IMR-90 (cell line): ENCODE data around the gene MTCH2. TPM values are rescaled to one million over a fixed set of nuclear protein-coding genes. Genes with fewer than 3 reads are reported as not detected.

Experiments used
- ATAC-seq: fragments of 200-7000 bp; cut with Tn5 transposase; 2 replicates; pipeline ENCODE4 v1.9.1; 2020; ENCODE audit warnings: low read depth, mild to moderate bottlenecking, moderate library complexity
- BruUV-seq: library from RNA; stranded (reverse); fragments of 400-500 nt; replicated peaks from 2 replicates; lab custom pipeline; 2021; lab: Mats Ljungman, UMichigan
- CTCF ChIA-PET: fragments of 300-600 bp; formaldehyde crosslinking; extraction: SDS; loops from one replicate; lab custom pipeline; 2021; ENCODE audit warnings: antibody characterized with exemption; lab: Yijun Ruan, JAX
- POLR2A ChIA-PET: fragments of 300-600 bp; sonication (Branson Sonifier 250); formaldehyde crosslinking; loops from one replicate; lab custom pipeline; 2022; ENCODE audit warnings: antibody characterized with exemption; ENCODE audit not compliant: unreplicated experiment; lab: Charles Lee
- DNase-seq: peaks from one replicate; pipeline ENCODE4 v3.0.0; 2013
- H2AFZ ChIP-seq: replicated peaks from 2 replicates; pipeline ENCODE3; 2013; ENCODE audit warnings: low read length, mild to moderate bottlenecking; ENCODE audit not compliant: poor library complexity
- H2AK5ac ChIP-seq: 2 replicates; pipeline ENCODE4 v1.6.1; 2013; ENCODE audit warnings: low read depth, low read length, inconsistent platforms
- H2AK9ac ChIP-seq: replicated peaks from 2 replicates; pipeline ENCODE3; 2013; ENCODE audit warnings: mild to moderate bottlenecking, low read depth, low read length, moderate library complexity; ENCODE audit not compliant: poor library complexity
- H2BK120ac ChIP-seq: 2 replicates; pipeline ENCODE4 v1.6.1; 2013; ENCODE audit warnings: low read depth, low read length, inconsistent platforms
- H2BK15ac ChIP-seq: 3 replicates; pipeline ENCODE4 v1.6.1; 2013; ENCODE audit warnings: low read depth, low read length, inconsistent platforms
- H2BK20ac ChIP-seq: 2 replicates; pipeline ENCODE4 v1.6.1; 2013; ENCODE audit warnings: low read depth, mild to moderate bottlenecking, inconsistent platforms, low read length, moderate library complexity
- H2BK5ac ChIP-seq: 2 replicates; pipeline ENCODE4 v1.6.1; 2013; ENCODE audit warnings: mild to moderate bottlenecking, low read depth, low read length, inconsistent platforms; ENCODE audit not compliant: poor library complexity, severe bottlenecking
- H3K14ac ChIP-seq: replicated peaks from 2 replicates; pipeline ENCODE4 v1.6.1; 2013; ENCODE audit warnings: low read depth, low read length, inconsistent platforms
- H3K18ac ChIP-seq: 2 replicates; pipeline ENCODE4 v1.6.1; 2013; ENCODE audit warnings: low read depth, low read length, control low read depth
- H3K23ac ChIP-seq: 2 replicates; pipeline ENCODE4 v1.6.1; 2013; ENCODE audit warnings: low read depth, low read length, inconsistent platforms
- H3K27ac ChIP-seq: 2 replicates; pipeline ENCODE4 v1.5.1; 2013; ENCODE audit warnings: mild to moderate bottlenecking, control low read depth, low read length; ENCODE audit not compliant: insufficient read depth
- H3K27me3 ChIP-seq: 2 replicates; pipeline ENCODE4 v1.6.1; 2013; ENCODE audit warnings: low read length; ENCODE audit not compliant: control insufficient read depth, insufficient read depth
- H3K36me3 ChIP-seq: 2 replicates; pipeline ENCODE4 v1.6.1; 2013; ENCODE audit warnings: low read length, mixed read lengths; ENCODE audit not compliant: control insufficient read depth, insufficient read depth
- H3K4ac ChIP-seq: 2 replicates; pipeline ENCODE4 v1.6.1; 2013; ENCODE audit warnings: low read depth, low read length, inconsistent platforms
- H3K4me1 ChIP-seq: 2 replicates; pipeline ENCODE4 v1.6.1; 2013; ENCODE audit warnings: low read length, mixed read lengths; ENCODE audit not compliant: control insufficient read depth, insufficient read depth
- H3K4me2 ChIP-seq: 2 replicates; pipeline ENCODE4 v1.6.1; 2013; ENCODE audit warnings: low read depth, mild to moderate bottlenecking, control low read depth, low read length, moderate library complexity
- H3K4me3 ChIP-seq: 2 replicates; pipeline ENCODE4 v1.5.1; 2013; ENCODE audit warnings: low read depth, mild to moderate bottlenecking, control low read depth, low read length, moderate library complexity; ENCODE audit not compliant: insufficient read depth
- H3K56ac ChIP-seq: 2 replicates; pipeline ENCODE4 v1.6.1; 2013; ENCODE audit warnings: low read length, inconsistent platforms; ENCODE audit not compliant: insufficient read depth; ENCODE audit errors: extremely low read depth
- H3K79me1 ChIP-seq, 2 experiments: 2 replicates each; pipeline ENCODE4 v1.6.1; 2013; ENCODE audit warnings: low read length in 2 of 2, inconsistent platforms in 1 of 2, low read depth in 1 of 2
- H3K9ac ChIP-seq: 2 replicates; pipeline ENCODE4 v1.6.1; 2013; ENCODE audit warnings: low read depth, low read length, control low read depth
- H3K9me1 ChIP-seq: 2 replicates; pipeline ENCODE4 v1.6.1; 2013; ENCODE audit warnings: low read length, inconsistent platforms; ENCODE audit not compliant: insufficient read depth
- H3K9me3 ChIP-seq: 2 replicates; pipeline ENCODE4 v1.6.1; 2013; ENCODE audit warnings: low read length; ENCODE audit not compliant: control insufficient read depth, insufficient read depth
- H4K20me1 ChIP-seq: 2 replicates; pipeline ENCODE4 v1.6.1; 2013; ENCODE audit warnings: low read length, inconsistent platforms; ENCODE audit not compliant: insufficient read depth
- H4K5ac ChIP-seq: 2 replicates; pipeline ENCODE4 v1.6.1; 2013; ENCODE audit warnings: mild to moderate bottlenecking, low read depth, low read length, control low read depth
- H4K8ac ChIP-seq, 2 experiments: 2 replicates each; pipeline ENCODE4 v1.6.1; 2013; ENCODE audit warnings: low read depth in 2 of 2, low read length in 2 of 2, control low read depth in 1 of 2, inconsistent platforms in 1 of 2
- H4K91ac ChIP-seq: 2 replicates; pipeline ENCODE4 v1.6.1; 2013; ENCODE audit warnings: low read depth, low read length, inconsistent platforms; ENCODE audit not compliant: insufficient read depth
- CHD1 ChIP-seq: IDR thresholded peaks from 2 replicates; pipeline ENCODE4 v1.6.1; 2012; ENCODE audit warnings: low read depth, low read length, improper control_type of control experiment
- CTCF ChIP-seq: conservative IDR thresholded peaks from 2 replicates; pipeline ENCODE4 v1.5.1; 2012; ENCODE audit warnings: mild to moderate bottlenecking, low read depth, low read length, improper control_type of control experiment
- FOS ChIP-seq: fragments of 150-350 bp; IDR thresholded peaks from 2 replicates; pipeline ENCODE4 v1.6.1; 2016; ENCODE audit warnings: low read depth, low read length
- MAFK ChIP-seq: IDR thresholded peaks from 2 replicates; pipeline ENCODE4 v1.6.1; 2012; ENCODE audit warnings: low read depth, low read length, improper control_type of control experiment
- MAZ ChIP-seq: IDR thresholded peaks from 2 replicates; pipeline ENCODE4 v1.6.1; 2012; ENCODE audit warnings: low read depth, mild to moderate bottlenecking, low read length, improper control_type of control experiment, moderate library complexity, borderline replicate concordance
- MXI1 ChIP-seq: IDR thresholded peaks from 2 replicates; pipeline ENCODE4 v1.6.1; 2012; ENCODE audit warnings: low read depth, mild to moderate bottlenecking, low read length, moderate library complexity, borderline replicate concordance
- NFE2L2 ChIP-seq: fragments of 150-350 bp; IDR thresholded peaks from 2 replicates; pipeline ENCODE4 v1.6.1; 2016; ENCODE audit warnings: low read depth, mild to moderate bottlenecking, low read length
- POLR2A ChIP-seq: IDR thresholded peaks from 2 replicates; pipeline ENCODE4 v1.6.1; 2012; ENCODE audit warnings: mild to moderate bottlenecking, low read depth, low read length
- RFX5 ChIP-seq: IDR thresholded peaks from 2 replicates; pipeline ENCODE4 v1.8.0; 2012; ENCODE audit warnings: low read depth, mild to moderate bottlenecking, low read length, moderate library complexity
- SMC3 ChIP-seq: fragments of 150-350 bp; IDR thresholded peaks from 2 replicates; pipeline ENCODE4 v1.6.1; 2016; ENCODE audit warnings: low read depth, mild to moderate bottlenecking, antibody characterized with exemption, low read length, moderate library complexity
- WGBS, 2 experiments: methylation state at CpG; one replicate each; pipeline versions ENCODE4 v1.1.5 to v1.1.7; 2013; ENCODE audit warnings: missing lambda C conversion rate in 2 of 2; ENCODE audit not compliant: insufficient read length in 1 of 2; ENCODE audit errors: extremely low coverage in 2 of 2; 5-methylcytosine and 5-hydroxymethylcytosine counted together
- dilution Hi-C: fragments of 300-500 bp; cut with HindIII; formaldehyde crosslinking; loops from one replicate; pipeline ENCODE4 v1.14.3; 2018; ENCODE audit warnings: low sequenced_read_pairs; ENCODE audit not compliant: unreplicated experiment
- in situ Hi-C: fragments of 300-500 bp; cut with MboI; formaldehyde crosslinking; loops from 3 replicates; pipeline ENCODE4 v1.14.3; 2019; ENCODE audit warnings: low sequenced_read_pairs, inconsistent platforms, mixed read lengths
- intact Hi-C: fragments of 100-400 bp; cut with micrococcal nuclease; formaldehyde crosslinking; loops from 2 replicates; pipeline ENCODE4 v1.10.0; 2022
- polyA plus RNA-seq, 3 experiments: library from polyadenylated mRNA; depleted of rRNA; stranded (reverse); fragments of >200 nt; gene quantifications; 2 replicates each; pipeline ENCODE4 v1.2.3, GENCODE V29; 2012; ENCODE audit warnings: low replicate concordance in 1 of 3
- total RNA-seq: library from RNA; depleted of rRNA; stranded (reverse); fragments of >200 nt; gene quantifications from 2 replicates; pipeline ENCODE4 v1.2.3, GENCODE V29; 2012

Gene MTCH2
- total and polyA plus RNA-seq, 2 of the 4 experiments (the other 2 are of a cell fraction), result 103 to 163 TPM

GRCh38 chr11:47592251-47592650 lies 50.1 kb downstream of the MTCH2 start:
- Histone ChIP-seq H3K9me1 (no peaks in the 10 kb centered on the region), H3K4me2 (no peak overlapping the region), H3K14ac (no peak overlapping the region), H4K20me1 (no peaks in the 10 kb centered on the region), H3K23ac (no peak overlapping the region), H3K56ac (no peak overlapping the region), H3K27ac (no peak overlapping the region), H4K5ac (no peak overlapping the region), H3K79me1 (no peaks in the 10 kb centered on the region), H2BK5ac (no peak overlapping the region), H2AK9ac (no peak overlapping the region), H2BK15ac (no peak overlapping the region), H3K9me3 (peaks cover 3% of the 10 kb centered on the region), H3K4me1 (no peaks in the 10 kb centered on the region), H2AK5ac (no peak overlapping the region), H3K36me3 (no peaks in the 10 kb centered on the region), H3K27me3 (peaks cover 57% of the 10 kb centered on the region), H3K4me3 (no peak overlapping the region), H3K4ac (no peak overlapping the region), H2AFZ (no peak overlapping the region), H2BK120ac (no peak overlapping the region), H4K91ac (no peak overlapping the region), H2BK20ac (no peak overlapping the region), H4K8ac (no peak overlapping the region), H3K18ac (no peak overlapping the region), H3K9ac (no peak overlapping the region)
- intact Hi-C loops (no loop called here), in situ Hi-C loops (no loop called here), dilution Hi-C loops (no loop called here)
- ChIA-PET POLR2A (no interaction called here), CTCF (no interaction called here)
- ATAC-seq, result no peak
- no TSS peak for BruUV-seq
- WGBS, 2 experiments, result 75% methylated on average over 2 of the region's 4 CpGs; no CpG with 5 or more reads in 1 of the 2 experiments
- TF ChIP-seq NFE2L2 (no peak), FOS (no peak), SMC3 (no peak), CHD1 (no peak), MAZ (no peak), POLR2A (no peak), CTCF (no peak), RFX5 (no peak), MXI1 (no peak), MAFK (no peak)
- DNase-seq, result no peak
